GM18907 (cell line): Measurements from ENCODE around the gene CALB2.

Experiments used
- ATAC-seq: cut with Tn5 transposase; IDR thresholded peaks from one replicate; pipeline ENCODE4 v1.9.1; 2021; ENCODE audit warnings: mild to moderate bottlenecking, moderate library complexity; ENCODE audit not compliant: unreplicated experiment

The CALB2 gene

GRCh38 chr16:71424626-71425025 lies 66.1 kb downstream of the CALB2 start:
- no peak for ATAC-seq

- no peak for ATAC-seq
These were observed 67.2 kb downstream of the CALB2 start for GRCh38 chr16:71425746-71426068.

- peak; percentile 50 for ATAC-seq
These were observed 67.8 kb downstream of the CALB2 start for GRCh38 chr16:71426069-71426879.

GRCh38 chr16:71426880-71427615 lies 68.5 kb downstream of the CALB2 start:
- ATAC-seq: no peak

GRCh38 chr16:71428385-71428784 lies 69.9 kb downstream of the CALB2 start:
- no peak for ATAC-seq

GRCh38 chr16:71428883-71429282 lies 70.4 kb downstream of the CALB2 start:
- no peak for ATAC-seq

- ATAC-seq: no peak
These were observed 71.1 kb downstream of the CALB2 start for GRCh38 chr16:71429581-71429980.

- ATAC-seq: no peak
These were observed 72.2 kb downstream of the CALB2 start for GRCh38 chr16:71430744-71431143.

- ATAC-seq: no peak
These were observed 72.7 kb downstream of the CALB2 start for GRCh38 chr16:71431176-71431575.

GRCh38 chr16:71431991-71432390 lies 73.5 kb downstream of the CALB2 start:
- no peak for ATAC-seq

- ATAC-seq: no peak
These were observed 74.4 kb downstream of the CALB2 start for GRCh38 chr16:71432906-71433305.

- no peak for ATAC-seq
These were observed 78.0 kb downstream of the CALB2 start for GRCh38 chr16:71436473-71436872.

- no peak for ATAC-seq
These were observed 81.0 kb downstream of the CALB2 start for GRCh38 chr16:71439523-71439922.
